ENCODE data around the gene NMNAT3. TPM values are rescaled to one million over a fixed set of nuclear protein-coding genes. Genes with fewer than 3 reads are reported as not detected.

The NMNAT3 gene
- total and polyA plus RNA-seq, 12 donors = 4.2 to 12.4 (median 7.7) TPM

DNA sequence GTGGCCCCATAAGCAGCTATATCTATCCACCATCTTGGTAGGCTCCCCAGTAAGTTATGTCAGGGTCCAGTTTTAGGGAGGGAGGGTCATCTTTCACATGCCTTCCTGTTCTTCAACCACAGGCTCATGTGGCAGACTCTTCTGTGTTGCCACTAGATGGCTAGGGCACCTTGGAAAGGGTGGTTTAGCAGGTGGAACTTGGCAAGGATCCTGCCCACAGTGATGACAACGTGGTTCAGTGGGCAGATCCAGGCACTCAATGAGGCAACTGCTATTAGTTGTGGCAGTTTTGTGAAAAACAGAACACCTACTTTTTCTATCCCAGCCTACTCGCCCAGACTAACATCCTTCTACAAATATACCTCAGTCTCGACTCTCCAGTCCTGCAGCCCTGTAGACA lies 131.0 kb downstream of the NMNAT3 start:
- DNase-seq = no peak
- intact Hi-C loops (cut with DNase I) = no loop called here
- peaks cover 6 to 24% of the 10 kb centered on the region in 2 donors for H3K4me1 ChIP-seq (replicated peaks in 1 of 2)
- WGBS, 4 donors = 87 to 95% (median 91%) methylated on average over 3 of the region's 3 CpGs
- TF ChIP-seq, protein P1, sequence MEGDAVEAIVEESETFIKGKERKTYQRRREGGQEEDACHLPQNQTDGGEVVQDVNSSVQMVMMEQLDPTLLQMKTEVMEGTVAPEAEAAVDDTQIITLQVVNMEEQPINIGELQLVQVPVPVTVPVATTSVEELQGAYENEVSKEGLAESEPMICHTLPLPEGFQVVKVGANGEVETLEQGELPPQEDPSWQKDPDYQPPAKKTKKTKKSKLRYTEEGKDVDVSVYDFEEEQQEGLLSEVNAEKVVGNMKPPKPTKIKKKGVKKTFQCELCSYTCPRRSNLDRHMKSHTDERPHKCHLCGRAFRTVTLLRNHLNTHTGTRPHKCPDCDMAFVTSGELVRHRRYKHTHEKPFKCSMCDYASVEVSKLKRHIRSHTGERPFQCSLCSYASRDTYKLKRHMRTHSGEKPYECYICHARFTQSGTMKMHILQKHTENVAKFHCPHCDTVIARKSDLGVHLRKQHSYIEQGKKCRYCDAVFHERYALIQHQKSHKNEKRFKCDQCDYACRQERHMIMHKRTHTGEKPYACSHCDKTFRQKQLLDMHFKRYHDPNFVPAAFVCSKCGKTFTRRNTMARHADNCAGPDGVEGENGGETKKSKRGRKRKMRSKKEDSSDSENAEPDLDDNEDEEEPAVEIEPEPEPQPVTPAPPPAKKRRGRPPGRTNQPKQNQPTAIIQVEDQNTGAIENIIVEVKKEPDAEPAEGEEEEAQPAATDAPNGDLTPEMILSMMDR (IDR thresholded peaks at IDR 0.05) = no peak
- TF ChIP-seq POLR2A (IDR thresholded peaks at IDR 0.05) = no peak
- H3K36me3 ChIP-seq (replicated peaks in 1 of 2) = no peaks in the 10 kb centered on the region
- no peaks in the 10 kb centered on the region for H3K27me3 ChIP-seq
- no peak overlapping the region for H3K27ac ChIP-seq
- no peaks in the 10 kb centered on the region for H3K9me3 ChIP-seq (replicated peaks in 1 of 3)
- no peak overlapping the region for H3K4me3 ChIP-seq

DNA sequence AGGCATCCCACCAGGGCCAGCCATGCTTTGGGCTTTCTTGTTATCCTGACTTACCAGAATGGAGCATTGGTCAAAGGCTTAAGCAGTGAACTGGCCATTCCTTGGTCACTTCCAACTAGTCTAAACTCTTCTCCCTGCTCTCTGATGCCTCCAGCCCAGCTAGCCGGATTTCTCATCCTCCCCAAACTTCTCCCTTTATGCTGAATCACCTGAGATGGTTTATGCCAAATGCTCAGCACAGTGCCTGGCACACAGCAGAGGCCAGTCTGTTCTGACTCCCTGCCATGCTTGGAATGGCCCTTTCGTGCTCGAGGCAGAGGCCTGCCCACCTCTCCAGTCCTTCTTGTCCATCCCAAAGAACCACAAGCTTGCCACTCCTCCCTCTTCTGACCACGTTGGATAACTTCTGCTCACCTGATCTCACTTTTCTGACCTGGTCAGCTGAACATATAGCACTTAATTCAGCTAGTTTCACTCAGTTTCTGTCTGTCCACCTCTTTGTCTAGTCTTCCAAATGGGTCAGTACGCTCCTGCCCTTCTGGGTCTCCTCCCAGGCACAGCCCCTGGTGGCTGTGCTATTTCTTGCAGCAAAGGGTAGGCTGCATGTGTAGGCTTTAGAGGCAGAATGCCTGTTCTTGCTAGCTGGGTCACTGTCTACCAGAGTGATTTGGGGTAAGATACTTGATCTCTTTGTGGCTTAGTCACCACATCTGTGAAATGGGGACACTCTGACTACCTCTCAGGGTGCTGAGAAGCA lies 136.1 kb downstream of the NMNAT3 start:
- no peaks in the 10 kb centered on the region for H3K27me3 ChIP-seq
- no peaks in the 10 kb centered on the region for H3K36me3 ChIP-seq (replicated peaks in 1 of 2)
- no peak for DNase-seq
- no peak overlapping the region for H3K4me3 ChIP-seq
- peaks cover 23 to 44% of the 10 kb centered on the region in 2 donors for H3K4me1 ChIP-seq (replicated peaks in 1 of 2)
- WGBS, 4 donors = 90 to 95% (median 93%) methylated on average over 5 of the region's 5 CpGs
- no peak for TF ChIP-seq POLR2A (IDR thresholded peaks at IDR 0.05)
- TF ChIP-seq, protein P1 (IDR thresholded peaks at IDR 0.05) = no peak
- peak overlapping the region in 3 of 5 donors; percentile 17 to 93 (median 92) for H3K27ac ChIP-seq
- intact Hi-C loops (cut with DNase I) = no loop called here
- no peaks in the 10 kb centered on the region for H3K9me3 ChIP-seq (replicated peaks in 1 of 3)

GRCh38 chr3:139540651-139541531 lies 136.9 kb downstream of the NMNAT3 start:
- WGBS, 4 donors = 58 to 75% (median 72%) methylated on average over 5 to 6 of the region's 6 CpGs
- Histone ChIP-seq H3K27ac (peak overlapping the region in 3 of 5 donors; percentile 92 to 96 (median 93)), H3K27me3 (no peaks in the 10 kb centered on the region), H3K4me3 (peak overlapping the region in 1 of 4 donors; percentile 70), H3K4me1 (replicated peaks in 1 of 2) (peaks cover 31 to 52% of the 10 kb centered on the region in 2 donors), H3K9me3 (replicated peaks in 1 of 3) (no peaks in the 10 kb centered on the region), H3K36me3 (replicated peaks in 1 of 2) (no peaks in the 10 kb centered on the region)
- intact Hi-C loops (cut with DNase I) = no loop called here
- peak in 1 of 7 donors; percentile 20 for DNase-seq
- TF ChIP-seq, protein P1 (IDR thresholded peaks at IDR 0.05) = no peak
- TF ChIP-seq POLR2A (IDR thresholded peaks at IDR 0.05) = no peak

GRCh38 chr3:139538733-139539132 lies 139.0 kb downstream of the NMNAT3 start:
- Histone ChIP-seq H3K4me3 (peak overlapping the region in 3 of 4 donors; percentile 60 to 91 (median 70)), H3K4me1 (replicated peaks in 1 of 2) (peaks cover 50 to 74% of the 10 kb centered on the region in 2 donors), H3K36me3 (replicated peaks in 1 of 2) (no peaks in the 10 kb centered on the region), H3K9me3 (replicated peaks in 1 of 3) (no peaks in the 10 kb centered on the region), H3K27me3 (no peaks in the 10 kb centered on the region), H3K27ac (peak overlapping the region; percentile 81 to 96 (median 92))
- peak; percentile 87 to 94 (median 91) for DNase-seq
- intact Hi-C loops (cut with DNase I) = no loop called here
- TF ChIP-seq, protein P1 (IDR thresholded peaks at IDR 0.05) = no peak
- TF ChIP-seq POLR2A (IDR thresholded peaks at IDR 0.05) = peak in 1 of 2 donors; percentile 64
- 16 to 18% (median 18%) methylated on average over 11 to 21 of the region's 21 CpGs for WGBS, 4 donors

Data from adrenal gland (tissue), 12 donors.